Mesenchymal stem cell (in vitro differentiated cells and primary cell): ENCODE results near the gene CLN5.

ENCODE experiments used
- DNase-seq: peaks from one replicate; pipeline ENCODE4 v3.0.0-alpha.2; 2013
- H2AFZ ChIP-seq: one replicate; pipeline ENCODE4 v1.6.1; 2013; ENCODE audit warnings: low read depth, mild to moderate bottlenecking, control low read depth, inconsistent platforms, low read length, moderate library complexity
- H2AK5ac ChIP-seq: 2 replicates; pipeline ENCODE4 v1.6.1; 2013; ENCODE audit warnings: low read length, moderate library complexity, mild to moderate bottlenecking, inconsistent platforms; ENCODE audit not compliant: severe bottlenecking
- H2BK120ac ChIP-seq: one replicate; pipeline ENCODE4 v1.6.1; 2013; ENCODE audit warnings: low read depth, mild to moderate bottlenecking, inconsistent platforms, low read length, moderate library complexity
- H2BK12ac ChIP-seq, 2 experiments: one replicate each; pipeline ENCODE4 v1.6.1; 2013; ENCODE audit warnings: inconsistent platforms in 2 of 2, low read length in 2 of 2, mild to moderate bottlenecking in 2 of 2, moderate library complexity in 2 of 2, control low read depth in 1 of 2
- H2BK15ac ChIP-seq: one replicate; pipeline ENCODE4 v1.6.1; 2013; ENCODE audit warnings: mild to moderate bottlenecking, low read depth, inconsistent platforms; ENCODE audit not compliant: poor library complexity, severe bottlenecking
- H2BK5ac ChIP-seq: 2 replicates; pipeline ENCODE4 v1.6.1; 2013; ENCODE audit warnings: low read depth, mild to moderate bottlenecking, low read length, control low read depth, inconsistent platforms; ENCODE audit not compliant: poor library complexity, severe bottlenecking
- H3K14ac ChIP-seq, 2 experiments: one replicate each; pipeline ENCODE4 v1.6.1; 2013; ENCODE audit warnings: inconsistent platforms in 2 of 2, low read length in 2 of 2, control low read depth in 1 of 2, mild to moderate bottlenecking in 1 of 2, moderate library complexity in 1 of 2
- H3K18ac ChIP-seq, 2 experiments: one replicate each; pipeline ENCODE4 v1.6.1; 2013; ENCODE audit warnings: inconsistent platforms in 2 of 2, low read length in 2 of 2, control low read depth in 1 of 2, low read depth in 1 of 2, mild to moderate bottlenecking in 1 of 2
- H3K23ac ChIP-seq, 2 experiments: one replicate each; pipeline ENCODE4 v1.6.1; 2013; ENCODE audit warnings: inconsistent platforms in 2 of 2, low read length in 2 of 2, mild to moderate bottlenecking in 2 of 2, moderate library complexity in 2 of 2, control low read depth in 1 of 2
- H3K27ac ChIP-seq: 2 replicates; pipeline ENCODE4 v1.5.1; 2013; ENCODE audit warnings: mild to moderate bottlenecking, moderate library complexity, low read length, control low read depth, inconsistent platforms; ENCODE audit not compliant: poor library complexity, severe bottlenecking
- H3K27me3 ChIP-seq, 2 experiments: 2 replicates each; pipeline versions ENCODE4 v1.6.1 to v1.7.0; 2013; ENCODE audit warnings: low read length in 2 of 2, mild to moderate bottlenecking in 2 of 2, moderate library complexity in 2 of 2, control low read depth in 1 of 2, inconsistent platforms in 1 of 2; ENCODE audit not compliant: control insufficient read depth in 1 of 2, insufficient read depth in 1 of 2
- H3K36me3 ChIP-seq, 2 experiments: 2 replicates each; pipeline versions ENCODE4 v1.6.1 to v1.7.0; 2013; ENCODE audit warnings: low read length in 2 of 2, control low read depth in 1 of 2, inconsistent platforms in 1 of 2, low read depth in 1 of 2, mild to moderate bottlenecking in 1 of 2; ENCODE audit not compliant: insufficient read depth in 2 of 2, control insufficient read depth in 1 of 2
- H3K4ac ChIP-seq, 2 experiments: one replicate each; pipeline ENCODE4 v1.6.1; 2013; ENCODE audit warnings: inconsistent platforms in 2 of 2, low read length in 2 of 2, mild to moderate bottlenecking in 2 of 2, moderate library complexity in 2 of 2, control low read depth in 1 of 2, low read depth in 1 of 2
- H3K4me1 ChIP-seq: 2 replicates; pipeline ENCODE4 v1.6.1; 2013; ENCODE audit warnings: low read depth, low read length, control low read depth; ENCODE audit not compliant: control insufficient read depth, insufficient read depth
- H3K4me2 ChIP-seq: 2 replicates; pipeline ENCODE4 v1.6.1; 2013; ENCODE audit warnings: low read length, mild to moderate bottlenecking, inconsistent platforms; ENCODE audit not compliant: poor library complexity, severe bottlenecking
- H3K4me3 ChIP-seq, 2 experiments: 2 replicates each; pipeline versions ENCODE4 v1.5.1 to v1.7.0; 2013; ENCODE audit warnings: low read length in 2 of 2, mild to moderate bottlenecking in 2 of 2, control low read depth in 1 of 2, low read depth in 1 of 2; ENCODE audit not compliant: insufficient read depth in 1 of 2
- H3K79me1 ChIP-seq: replicated peaks from 2 replicates; pipeline ENCODE4 v1.6.1; 2013; ENCODE audit warnings: mild to moderate bottlenecking, control low read depth, low read length, inconsistent platforms; ENCODE audit not compliant: poor library complexity, severe bottlenecking
- H3K9ac ChIP-seq: 2 replicates; pipeline ENCODE4 v1.7.0; 2013; ENCODE audit warnings: mild to moderate bottlenecking, low read length, moderate library complexity
- H3K9me3 ChIP-seq: 2 replicates; pipeline ENCODE4 v1.7.0; 2013; ENCODE audit warnings: mild to moderate bottlenecking, low read length; ENCODE audit not compliant: control insufficient read depth
- H4K8ac ChIP-seq: one replicate; pipeline ENCODE4 v1.6.1; 2013; ENCODE audit warnings: inconsistent platforms, mild to moderate bottlenecking, low read length, moderate library complexity
- H4K91ac ChIP-seq: one replicate; pipeline ENCODE4 v1.6.1; 2013; ENCODE audit warnings: mild to moderate bottlenecking, low read length, inconsistent platforms
- WGBS: methylation state at CpG from one replicate; pipeline ENCODE4 v1.1.7; 2013; ENCODE audit warnings: mixed read lengths; 5-methylcytosine and 5-hydroxymethylcytosine counted together

Gene CLN5

DNA sequence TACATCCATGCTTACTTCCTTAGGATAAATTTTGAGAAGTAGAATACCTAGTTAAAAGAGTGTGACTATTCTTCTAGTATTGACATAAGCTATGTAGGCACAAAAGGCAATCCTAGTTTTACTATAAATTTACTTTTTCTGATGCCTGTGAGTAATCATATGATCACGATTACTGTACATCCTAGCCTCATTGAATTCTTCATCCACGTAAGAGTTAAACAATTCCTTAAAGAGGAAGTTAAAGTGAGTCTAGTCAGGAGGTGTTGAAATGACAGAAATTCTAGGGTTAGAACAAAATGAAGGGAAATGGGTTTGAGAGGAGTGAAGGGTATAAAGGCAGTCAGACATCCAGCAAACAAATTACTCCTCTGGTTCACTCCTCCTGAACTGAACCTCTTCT is 43.7 kb upstream of the CLN5 start, which contains the start of gene ACOD1:
TSS of gene ACOD1 (plus strand) at position 363 of the 400 bp plus-strand sequence. CDS start 48 bp downstream, outside the sequence.
- no peak within 1 kb of the TSS for H2BK120ac ChIP-seq
- H4K8ac ChIP-seq, result no peak within 1 kb of the TSS
- H2AFZ ChIP-seq, result no peak within 1 kb of the TSS
- no peak within 1 kb of the TSS for H3K27ac ChIP-seq
- peaks cover 0 to 12% of the 10 kb centered on the region in 2 experiments for H3K27me3 ChIP-seq
- no peak within 1 kb of the TSS for H2BK15ac ChIP-seq
- no peak within 1 kb of the TSS for H3K18ac ChIP-seq
- no peak within 1 kb of the TSS for H3K23ac ChIP-seq
- H4K91ac ChIP-seq, result no peak within 1 kb of the TSS
- no peaks in the 10 kb centered on the region for H3K79me1 ChIP-seq
- H2BK5ac ChIP-seq, result no peak within 1 kb of the TSS
- H3K4ac ChIP-seq, result no peak within 1 kb of the TSS
- H3K9me3 ChIP-seq, result no peaks in the 10 kb centered on the region
- H3K14ac ChIP-seq, result no peak within 1 kb of the TSS
- no peaks in the 10 kb centered on the region for H3K36me3 ChIP-seq
- 90% methylated on average over 2 of the region's 2 CpGs for WGBS
- H2AK5ac ChIP-seq, result no peak within 1 kb of the TSS
- H2BK12ac ChIP-seq, result no peak within 1 kb of the TSS
- H3K4me3 ChIP-seq, result no peak within 1 kb of the TSS
- H3K9ac ChIP-seq, result no peak within 1 kb of the TSS
- no peaks in the 10 kb centered on the region for H3K4me1 ChIP-seq
- no peak within 1 kb of the TSS for H3K4me2 ChIP-seq
- no peak for DNase-seq

DNA sequence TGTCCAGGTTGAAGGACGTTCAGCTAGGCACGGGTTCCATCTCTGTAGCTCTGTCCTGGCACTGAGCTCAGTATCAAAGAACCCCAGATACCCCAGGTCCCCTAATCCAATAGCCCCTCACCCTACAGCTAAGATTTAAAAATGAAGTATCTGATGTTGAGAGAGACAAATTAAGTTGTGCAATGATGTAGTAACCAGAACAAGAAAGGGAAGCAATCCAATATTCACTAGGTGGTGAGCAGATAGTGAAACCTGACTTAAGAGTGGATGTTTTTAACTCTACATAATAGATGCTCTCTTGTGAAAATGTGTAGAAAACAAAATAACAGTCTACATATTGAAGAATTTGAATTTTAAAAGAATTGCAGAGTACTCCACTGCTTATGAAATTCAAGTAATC is 41.8 kb upstream of the CLN5 start:
- Histone ChIP-seq H3K4me1 (no peaks in the 10 kb centered on the region), H2BK15ac (no peak overlapping the region), H4K8ac (no peak overlapping the region), H3K79me1 (no peaks in the 10 kb centered on the region), H3K4me3 (no peak overlapping the region), H3K27ac (no peak overlapping the region), H3K14ac (no peak overlapping the region), H2AFZ (no peak overlapping the region), H3K27me3 (peaks cover 0 to 12% of the 10 kb centered on the region in 2 experiments), H3K4me2 (no peak overlapping the region), H4K91ac (no peak overlapping the region), H3K18ac (no peak overlapping the region), H2BK5ac (no peak overlapping the region), H2BK120ac (no peak overlapping the region), H3K23ac (no peak overlapping the region), H2BK12ac (no peak overlapping the region), H3K9me3 (no peaks in the 10 kb centered on the region), H3K36me3 (no peaks in the 10 kb centered on the region), H3K9ac (no peak overlapping the region), H2AK5ac (no peak overlapping the region), H3K4ac (no peak overlapping the region)
- DNase-seq, result no peak
- WGBS, result 70% methylated on average over 2 of the region's 2 CpGs

DNA sequence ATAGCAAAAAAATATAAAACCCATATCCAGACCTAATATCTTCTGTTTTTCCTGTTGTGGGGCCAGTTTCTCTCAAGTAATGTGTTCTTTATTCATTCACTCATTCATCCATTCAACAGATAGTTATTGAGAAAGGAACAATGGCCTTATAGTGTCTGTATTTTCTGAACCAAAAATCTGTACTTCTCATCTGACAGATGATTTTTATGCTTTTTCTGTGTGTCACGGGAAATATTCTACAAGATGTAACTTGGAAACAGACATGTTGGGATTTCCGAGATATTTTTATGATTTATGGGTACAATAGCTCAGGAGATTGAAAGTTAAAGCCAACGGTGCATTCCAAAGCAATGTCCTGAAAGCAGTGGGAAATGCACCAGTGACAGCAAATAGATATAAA is 37.9 kb upstream of the CLN5 start:
- Histone ChIP-seq H3K4me1 (no peaks in the 10 kb centered on the region), H2BK12ac (no peak overlapping the region), H3K36me3 (no peaks in the 10 kb centered on the region), H3K14ac (no peak overlapping the region), H3K9me3 (no peaks in the 10 kb centered on the region), H3K4ac (no peak overlapping the region), H3K18ac (no peak overlapping the region), H3K27ac (no peak overlapping the region), H2AK5ac (no peak overlapping the region), H3K79me1 (no peaks in the 10 kb centered on the region), H4K8ac (no peak overlapping the region), H2BK5ac (no peak overlapping the region), H3K27me3 (peaks cover 0 to 12% of the 10 kb centered on the region in 2 experiments), H3K4me3 (no peak overlapping the region), H2BK120ac (no peak overlapping the region), H2BK15ac (no peak overlapping the region), H3K9ac (no peak overlapping the region), H2AFZ (no peak overlapping the region), H4K91ac (no peak overlapping the region), H3K4me2 (no peak overlapping the region), H3K23ac (no peak overlapping the region)
- no peak for DNase-seq
- WGBS, result 86% methylated on average over 2 of the region's 3 CpGs

DNA sequence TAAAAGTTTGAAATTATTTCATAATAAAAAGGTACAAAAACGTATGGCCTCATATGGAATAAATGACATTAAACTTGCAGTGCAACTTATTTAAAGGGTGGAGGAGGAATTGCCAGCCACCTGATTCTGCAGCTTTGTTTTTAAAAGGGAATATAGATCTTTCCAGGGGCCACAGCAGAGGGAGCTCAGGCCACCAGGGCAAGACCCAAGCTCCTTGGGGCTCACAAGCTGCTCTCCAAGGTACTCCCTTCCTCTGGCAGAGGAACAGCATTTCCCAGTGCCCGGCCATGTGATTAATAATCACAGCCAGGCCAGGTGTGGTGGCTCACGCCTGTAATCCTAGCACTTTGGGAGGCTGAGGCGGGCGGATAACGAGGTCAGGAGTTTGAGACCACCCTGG is 37.3 kb upstream of the CLN5 start:
- no peak for DNase-seq
- H3K9me3 ChIP-seq, result peaks cover under 1% of the 10 kb centered on the region
- H3K4me3 ChIP-seq, result no peak overlapping the region
- no peak overlapping the region for H2BK15ac ChIP-seq
- H2AK5ac ChIP-seq, result no peak overlapping the region
- no peak overlapping the region for H4K91ac ChIP-seq
- no peak overlapping the region for H3K27ac ChIP-seq
- H3K4me1 ChIP-seq, result no peaks in the 10 kb centered on the region
- no peak overlapping the region for H3K14ac ChIP-seq
- WGBS, result 83% methylated on average over 6 of the region's 6 CpGs
- no peak overlapping the region for H3K18ac ChIP-seq
- no peaks in the 10 kb centered on the region for H3K36me3 ChIP-seq
- H2BK12ac ChIP-seq, result no peak overlapping the region
- H3K9ac ChIP-seq, result no peak overlapping the region
- H3K23ac ChIP-seq, result no peak overlapping the region
- no peak overlapping the region for H3K4ac ChIP-seq
- no peak overlapping the region for H2AFZ ChIP-seq
- H3K4me2 ChIP-seq, result no peak overlapping the region
- H3K79me1 ChIP-seq, result no peaks in the 10 kb centered on the region
- no peak overlapping the region for H4K8ac ChIP-seq
- H3K27me3 ChIP-seq, result peaks cover 0 to 12% of the 10 kb centered on the region in 2 experiments
- no peak overlapping the region for H2BK5ac ChIP-seq
- H2BK120ac ChIP-seq, result no peak overlapping the region
